Left cardiac atrium (tissue), 4 donors: ENCODE measurements around the gene ENKD1. TPM values are rescaled to one million over a fixed set of nuclear protein-coding genes. Genes with fewer than 3 reads are reported as not detected.
"Not testable (repeated sequence)": the region's sequence is repeated elsewhere in the genome, so short reads cannot be mapped to it uniquely, and the experiment has no call there.

Experiments used
- ATAC-seq, 2 donors: fragments of 200-7000 bp; cut with Tn5 transposase; one replicate each; pipeline ENCODE4 v1.9.1; 2020; ENCODE audit warnings: mild to moderate bottlenecking in 2 of 2, moderate library complexity in 2 of 2
- DNase-seq: peaks from one replicate; pipeline ENCODE4 v3.0.0-alpha.2; 2020
- intact Hi-C, 2 donors: fragments of 100-400 bp; cut with DNase I; formaldehyde crosslinking; loops; one replicate each; pipeline versions ENCODE4 v1.14.1 to v1.15.1; 2022 to 2023
- long read RNA-seq: library from polyadenylated mRNA; unstranded; transcript quantifications from one replicate; pipeline ENCODE4 v2.0.0, GENCODE V29; 2021
- total RNA-seq, 2 donors: library from RNA; stranded (reverse); fragmentation: NEBNext Ultra II Directional; extraction: Animal tissue kit (Norgen Biotek cat#: 25700); gene quantifications; one replicate each; pipeline ENCODE4 v1.2.1, GENCODE V29; 2021
- donor health status: DM: no; HTN: yes; CAD: no.
- donor health status: DM: no; HTN: yes; CAD: no; lungs with severe emphysema.
- donor health status: DM: yes; HTN: yes; CAD: no.
- donor health status: Dilated cardiomyopathy.

The ENKD1 gene
- total RNA-seq = 1 to 10 TPM; 7.6 to 9.6 TPM
- long read RNA-seq, partial matches to known transcripts = 1 of 2 reads
- long read RNA-seq, other reads (novel, unspliced or antisense) = 1 of 2 reads

- intact Hi-C loops = loop anchor here in 1 of 2 donors (10.0 kb wide), 1 partner anchor 142 kb away; the partner anchor contains the start of gene RIPOR1
- peak; percentile 80 to 85 for ATAC-seq
These were observed at the start of gene ENKD1, which contains the start of gene C16orf86 for GRCh38 chr16:67666559-67667452. TSS of gene ENKD1 (minus strand) at chr16:67666750. CDS start at chr16:67666442, 308 bp downstream. TSS of gene C16orf86 (plus strand) at chr16:67666814. CDS start at chr16:67666971, 157 bp downstream.

GRCh38 chr16:67716097-67716496 is 49.5 kb upstream of the ENKD1 start:
- DNase-seq (no peak), ATAC-seq (no peak)
- intact Hi-C loops = no loop called here

More at GRCh38 chr16:67666559-67667452, at the start of gene ENKD1, which contains the start of gene C16orf86:
- peak; percentile 90 for DNase-seq

- no peak for DNase-seq
- no peak for ATAC-seq
- intact Hi-C loops = no loop called here
These were observed 48.0 kb upstream of the ENKD1 start for GRCh38 chr16:67714522-67714921.

GRCh38 chr16:67713647-67714273 is 47.2 kb upstream of the ENKD1 start:
- no peak for DNase-seq
- ATAC-seq = no peak
- intact Hi-C loops = no loop called here

- intact Hi-C loops = no loop called here
- ATAC-seq = no peak
These were observed 44.1 kb upstream of the ENKD1 start for GRCh38 chr16:67710607-67711006.

GRCh38 chr16:67709050-67709449 is 42.5 kb upstream of the ENKD1 start:
- intact Hi-C loops = no loop called here
- ATAC-seq = no peak
- DNase-seq = no peak

More at GRCh38 chr16:67710607-67711006, 44.1 kb upstream of the ENKD1 start:
- DNase-seq = no peak

GRCh38 chr16:67708368-67708771 is 41.8 kb upstream of the ENKD1 start:
- ATAC-seq = peak; percentile 47 to 56

GRCh38 chr16:67707790-67708189 is 41.2 kb upstream of the ENKD1 start:
- ATAC-seq (no peak), DNase-seq (no peak)
- intact Hi-C loops = no loop called here

More at GRCh38 chr16:67708368-67708771, 41.8 kb upstream of the ENKD1 start:
- no peak for DNase-seq
- intact Hi-C loops = no loop called here

GRCh38 chr16:67707210-67707609 is 40.7 kb upstream of the ENKD1 start:
- ATAC-seq (no peak), DNase-seq (no peak)
- intact Hi-C loops = no loop called here

GRCh38 chr16:67704110-67704509 is 37.6 kb upstream of the ENKD1 start:
- intact Hi-C loops = no loop called here
- ATAC-seq (no peak), DNase-seq (no peak)

- intact Hi-C loops = no loop called here
- DNase-seq (no peak), ATAC-seq (no peak)
These were observed 37.1 kb upstream of the ENKD1 start for GRCh38 chr16:67703626-67704025.

GRCh38 chr16:67702130-67702529 is 35.6 kb upstream of the ENKD1 start:
- no peak for ATAC-seq
- DNase-seq = no peak
- intact Hi-C loops = no loop called here

- DNase-seq (no peak), ATAC-seq (no peak)
- intact Hi-C loops = no loop called here
These were observed 34.9 kb upstream of the ENKD1 start for GRCh38 chr16:67701420-67701819.

- DNase-seq = no peak
- ATAC-seq = no peak
- intact Hi-C loops = no loop called here
These were observed 32.7 kb upstream of the ENKD1 start for GRCh38 chr16:67699265-67699664.

- no peak for ATAC-seq
- intact Hi-C loops = no loop called here
- DNase-seq = no peak
These were observed 31.1 kb upstream of the ENKD1 start for GRCh38 chr16:67697422-67698185.

GRCh38 chr16:67694611-67695010 is 28.1 kb upstream of the ENKD1 start:
- DNase-seq (no peak), ATAC-seq (no peak)
- intact Hi-C loops = no loop called here

- intact Hi-C loops, ATAC-seq, DNase-seq: not testable (repeated sequence)
These were observed 27.2 kb upstream of the ENKD1 start for GRCh38 chr16:67693517-67694285.

GRCh38 chr16:67685388-67686112 is 19.0 kb upstream of the ENKD1 start:
- DNase-seq (no peak), ATAC-seq (no peak)
- intact Hi-C loops = no loop called here
